Choroid plexus epithelial cell (primary cell): Measurements from ENCODE around the gene DNAH7.

Source experiments
- DNase-seq: peaks from one replicate; pipeline ENCODE4 v3.0.0-alpha.2; 2010; ENCODE audit warnings: low read depth
- H3K4me3 ChIP-seq: 2 replicates; pipeline ENCODE4 v1.5.1; 2011; ENCODE audit warnings: low read depth, mild to moderate bottlenecking, control low read depth, low read length, moderate library complexity
- CTCF ChIP-seq: conservative IDR thresholded peaks from 2 replicates; pipeline ENCODE4 v1.5.1; 2011; ENCODE audit warnings: low read depth, mild to moderate bottlenecking, control low read depth, inconsistent platforms, low read length, moderate library complexity

DNAH7 gene

GRCh38 chr2:195836002-195836401, 232.6 kb downstream of the DNAH7 start:
- H3K4me3 ChIP-seq = no peak overlapping the region
- DNase-seq = no peak
- no peak for TF ChIP-seq CTCF

- no peak for TF ChIP-seq CTCF
- no peak for DNase-seq
- H3K4me3 ChIP-seq = no peak overlapping the region
Measured at GRCh38 chr2:195834836-195835235, 233.8 kb downstream of the DNAH7 start.

GRCh38 chr2:195830968-195831950, 237.4 kb downstream of the DNAH7 start:
- TF ChIP-seq CTCF = no peak
- no peak overlapping the region for H3K4me3 ChIP-seq
- DNase-seq = no peak

- TF ChIP-seq CTCF = no peak
- H3K4me3 ChIP-seq = no peak overlapping the region
- no peak for DNase-seq
Measured at GRCh38 chr2:195824478-195824877, 244.2 kb downstream of the DNAH7 start.

GRCh38 chr2:195823206-195823605, 245.4 kb downstream of the DNAH7 start:
- TF ChIP-seq CTCF = no peak
- no peak overlapping the region for H3K4me3 ChIP-seq
- DNase-seq = no peak

- no peak for DNase-seq
- no peak for TF ChIP-seq CTCF
- no peak overlapping the region for H3K4me3 ChIP-seq
Measured at GRCh38 chr2:195821566-195821932, 247.1 kb downstream of the DNAH7 start.

- peak; percentile 10 for DNase-seq
- H3K4me3 ChIP-seq = no peak overlapping the region
- TF ChIP-seq CTCF = no peak
Measured at GRCh38 chr2:195820867-195821565, 247.6 kb downstream of the DNAH7 start.
